GM21619 (cell line): ENCODE measurements around the gene STEAP4.
"Not testable (repeated sequence)": the region's sequence is repeated elsewhere in the genome, so short reads cannot be mapped to it uniquely, and the experiment has no call there.

Source experiments
- ATAC-seq: cut with Tn5 transposase; IDR thresholded peaks from one replicate; pipeline ENCODE4 v1.9.1; 2021; ENCODE audit not compliant: unreplicated experiment

The STEAP4 gene

DNA sequence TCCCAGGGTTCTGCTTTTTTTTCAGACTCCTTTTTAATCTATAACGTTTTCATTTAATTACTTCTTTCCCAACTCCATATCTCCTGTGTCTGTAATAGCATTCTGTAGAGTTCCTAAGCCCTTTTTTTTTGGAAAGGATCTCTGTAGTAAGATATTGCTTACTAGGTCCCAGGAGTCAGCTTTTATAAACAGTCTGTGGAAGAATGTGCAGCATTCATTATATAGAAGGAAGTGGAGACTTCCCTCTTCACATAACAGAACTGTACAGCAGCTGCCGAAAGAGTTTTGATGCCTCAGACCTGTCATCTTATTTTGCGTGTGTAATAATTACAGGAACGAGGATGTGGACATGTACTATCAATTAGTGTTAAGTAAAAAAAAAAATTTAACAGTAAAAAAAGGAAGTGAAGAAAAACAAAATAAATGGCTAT is 7.4 kb upstream of the STEAP4 start:
- no peak for ATAC-seq

DNA sequence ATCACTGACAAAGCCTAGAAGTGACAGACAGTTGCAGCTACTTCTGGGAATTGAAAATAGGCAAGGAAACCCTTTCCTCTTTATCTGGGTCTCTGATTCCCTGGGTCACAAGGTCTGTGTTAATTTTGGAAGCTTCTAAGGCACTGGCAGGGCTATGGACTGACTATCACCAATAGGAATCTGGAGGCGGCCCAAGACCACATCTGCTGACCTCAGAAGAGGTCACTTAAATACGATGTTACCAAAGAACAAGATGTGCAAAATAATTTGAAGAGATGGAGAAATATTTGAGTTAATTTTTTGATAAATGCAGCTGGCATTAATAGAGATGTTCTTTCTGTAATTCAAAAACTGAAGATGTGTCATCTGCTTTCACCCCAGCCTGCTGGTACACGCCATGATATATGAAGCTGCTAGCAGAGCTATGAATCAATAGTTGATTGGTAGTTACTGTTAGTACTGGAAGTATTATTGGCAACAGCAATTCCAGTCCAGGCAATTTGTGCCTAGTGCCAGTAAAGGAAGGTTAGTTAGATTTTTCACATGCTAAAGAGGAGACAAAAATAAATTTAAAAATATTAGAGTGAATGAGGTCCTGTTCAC is 5.5 kb upstream of the STEAP4 start:
- ATAC-seq, result no peak

DNA sequence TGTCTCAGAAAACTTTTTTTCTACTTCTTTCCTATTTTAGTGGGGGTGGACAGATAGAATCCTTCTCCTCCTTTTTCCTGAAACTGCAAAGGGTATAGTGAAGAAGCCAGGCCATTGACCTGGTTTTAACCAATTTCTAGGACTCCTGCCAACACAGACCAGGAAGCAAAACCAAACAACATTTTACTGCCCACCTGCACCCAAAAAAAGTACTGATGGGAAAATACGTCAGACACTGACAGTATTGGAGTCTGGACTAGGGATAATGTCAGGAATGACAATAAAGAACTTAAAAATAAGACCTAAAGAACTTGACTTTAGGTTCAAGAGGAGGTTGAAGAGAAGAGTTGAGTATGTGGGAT is 5.0 kb upstream of the STEAP4 start:
- ATAC-seq, result no peak

DNA sequence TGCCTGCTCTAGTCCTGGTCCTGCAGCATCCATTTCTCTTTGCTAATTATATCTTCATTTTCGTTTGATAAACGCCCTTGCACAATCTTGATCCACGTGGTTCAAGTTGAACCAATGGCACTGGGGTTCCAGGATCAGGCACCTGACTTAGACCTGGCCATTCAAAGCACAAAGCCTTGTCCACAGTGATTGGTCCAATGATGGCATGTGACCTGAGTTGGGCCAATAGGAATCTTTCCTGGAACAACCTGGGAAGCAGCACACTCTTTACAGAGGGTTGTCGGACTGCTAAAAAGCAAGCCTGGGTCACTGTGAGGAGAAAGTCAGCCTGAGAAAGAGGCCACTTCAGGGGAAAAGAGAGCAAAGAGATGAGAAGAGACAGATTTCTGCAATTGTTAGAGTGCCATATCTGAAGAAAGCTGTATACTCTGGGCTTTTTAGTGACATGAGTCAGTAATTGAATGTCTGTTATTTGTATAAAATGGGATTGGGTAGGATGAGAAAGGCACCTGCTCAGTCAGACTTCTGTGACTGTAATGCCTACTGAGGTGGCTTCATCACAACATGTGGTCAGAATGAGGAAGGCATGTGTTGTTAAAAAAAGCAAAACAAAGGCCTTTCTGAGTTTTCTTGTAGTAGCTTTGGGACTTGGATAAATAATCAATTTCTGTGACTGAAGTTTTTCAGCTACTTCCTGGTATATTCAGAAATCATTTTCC is 4.4 kb upstream of the STEAP4 start:
- ATAC-seq, result no peak

DNA sequence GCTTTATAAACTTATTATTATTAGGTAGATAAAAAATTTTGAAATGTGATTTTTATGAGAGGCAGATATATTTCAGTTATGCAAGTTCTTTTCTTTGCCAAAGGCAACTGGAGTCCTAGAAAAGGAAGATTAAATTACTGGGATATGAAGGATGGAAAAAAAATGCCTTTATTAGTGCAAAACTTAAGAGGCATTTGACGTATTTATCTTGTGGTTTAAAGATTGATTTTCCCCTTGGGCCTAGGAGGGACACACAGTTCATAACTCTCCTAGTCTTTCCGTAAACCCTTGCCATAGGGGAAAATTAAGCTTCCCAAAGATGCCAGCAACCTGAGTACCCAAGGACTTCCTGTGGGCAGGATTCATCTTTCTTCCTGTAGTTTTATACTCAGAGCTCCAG is 3.1 kb upstream of the STEAP4 start:
- no peak for ATAC-seq

DNA sequence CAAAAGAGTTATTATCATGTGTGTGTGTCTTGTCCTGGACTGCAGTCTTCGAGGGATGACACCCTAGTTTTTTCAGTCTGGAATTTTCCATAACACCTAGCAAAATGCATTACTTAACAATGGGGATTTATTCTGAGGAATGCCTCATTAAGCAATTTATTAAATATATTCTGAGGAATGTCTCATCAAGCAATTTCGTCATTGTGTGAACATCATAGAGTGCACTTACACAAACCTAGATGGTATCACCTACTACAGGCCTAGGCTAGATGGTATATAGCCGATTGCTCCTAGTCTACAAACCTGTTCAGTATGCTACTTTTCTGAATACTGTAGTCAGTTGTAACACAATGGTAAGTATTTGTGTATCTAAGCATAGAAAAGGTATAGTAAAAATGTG is 1.1 kb upstream of the STEAP4 start:
- no peak for ATAC-seq

DNA sequence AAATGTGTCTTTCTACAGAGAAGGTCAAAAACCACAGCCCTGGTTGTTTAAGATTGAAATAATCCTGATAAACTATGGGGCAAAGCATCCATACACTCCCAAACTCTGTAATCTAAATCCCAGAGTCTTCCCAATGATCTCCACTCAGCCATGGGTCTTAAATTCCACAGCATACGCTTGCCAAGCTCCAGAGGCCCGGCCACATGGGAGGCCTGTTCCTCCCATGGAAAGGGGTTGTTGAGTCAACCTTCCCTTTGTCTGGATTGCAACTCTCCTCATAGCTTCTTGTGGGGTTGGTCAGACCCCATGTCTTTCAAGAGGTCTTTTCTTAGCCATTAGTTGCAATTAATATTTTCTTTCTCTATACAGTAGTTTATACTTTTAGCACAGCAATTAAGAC is 718 bp upstream of the STEAP4 start:
- ATAC-seq, result no peak

DNA sequence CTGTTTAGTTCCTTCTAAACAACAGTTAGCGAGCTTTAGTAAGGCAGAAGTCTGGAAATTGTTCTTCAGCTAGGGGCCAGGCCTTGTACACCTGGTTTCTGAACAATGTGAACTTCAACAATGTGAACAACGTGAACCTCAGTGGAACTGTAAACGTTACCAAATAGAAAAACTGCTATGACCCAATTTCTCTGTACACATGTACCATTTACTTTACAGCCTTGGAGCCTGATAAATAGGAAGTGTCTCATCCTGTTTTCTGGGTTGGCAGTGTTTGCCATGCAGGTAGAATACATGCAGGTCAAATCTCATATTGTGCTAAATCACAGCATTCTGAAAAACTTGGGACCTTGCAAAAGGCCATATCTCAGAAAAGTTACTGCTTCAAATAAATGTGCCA is 1.6 kb downstream of the STEAP4 start:
- no peak for ATAC-seq

DNA sequence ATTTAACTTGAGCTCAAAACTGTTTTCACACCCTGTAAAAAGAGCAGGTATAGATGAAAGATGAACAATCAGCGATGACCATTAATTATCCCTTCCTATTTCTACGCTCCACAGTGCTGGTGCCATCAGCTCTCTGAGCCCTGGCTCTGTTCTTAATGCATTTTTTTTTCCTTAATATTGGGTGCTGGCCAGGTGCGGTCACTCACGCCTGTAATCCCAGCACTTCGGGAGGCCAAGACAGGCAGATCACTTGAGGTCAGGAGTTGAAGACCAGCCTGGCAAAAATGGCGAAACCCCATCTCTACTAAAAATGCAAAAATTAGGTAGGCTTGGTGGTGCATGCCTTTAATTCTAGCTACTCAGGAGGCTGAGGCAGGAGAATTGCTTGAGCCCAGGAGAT is 4.2 kb downstream of the STEAP4 start:
- no peak for ATAC-seq

DNA sequence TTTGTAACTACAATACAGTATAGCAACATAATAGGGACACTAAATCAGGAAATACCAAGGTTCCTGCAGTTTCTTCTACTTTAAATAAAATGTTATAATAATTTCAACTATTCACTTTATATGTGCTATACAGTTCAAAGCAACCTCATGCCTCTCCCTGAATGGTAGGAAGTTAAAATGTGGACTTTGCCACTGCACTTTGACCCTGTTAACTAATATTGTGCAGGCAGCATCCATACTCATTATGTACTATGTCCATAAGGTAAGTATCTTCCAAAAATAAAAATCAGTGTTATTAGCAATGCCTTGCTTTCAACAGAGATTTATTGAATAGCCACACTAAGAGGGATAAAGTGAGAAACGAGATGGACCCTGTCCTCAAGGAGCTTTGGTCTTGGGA is 4.8 kb downstream of the STEAP4 start:
- ATAC-seq, result no peak

DNA sequence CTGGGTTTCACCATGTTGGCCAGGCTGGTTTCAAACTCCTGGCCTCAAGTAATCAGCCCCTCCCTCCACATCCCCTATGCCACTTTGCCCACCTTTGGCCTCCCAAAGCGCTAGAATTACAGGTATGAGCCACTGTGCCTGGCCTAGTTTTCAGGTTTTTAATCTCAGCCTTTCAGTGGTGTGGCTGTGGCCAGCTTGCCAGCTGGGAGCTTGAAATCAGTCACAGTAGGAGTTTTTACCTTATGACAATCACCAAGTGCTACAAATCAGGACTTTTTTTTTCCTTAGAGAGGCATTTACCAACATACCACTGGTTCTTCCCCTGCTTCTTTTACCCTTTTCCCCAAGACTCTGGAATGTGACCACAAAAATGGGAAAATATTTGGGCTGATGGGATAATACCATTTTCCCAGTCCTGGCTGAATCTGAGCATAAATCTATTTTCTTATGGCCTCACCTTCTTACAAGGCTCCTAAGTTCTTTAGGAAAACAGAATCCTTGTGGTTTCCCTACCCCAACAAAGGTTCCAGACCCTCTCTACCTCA is 6.2 kb downstream of the STEAP4 start:
- ATAC-seq, result no peak

DNA sequence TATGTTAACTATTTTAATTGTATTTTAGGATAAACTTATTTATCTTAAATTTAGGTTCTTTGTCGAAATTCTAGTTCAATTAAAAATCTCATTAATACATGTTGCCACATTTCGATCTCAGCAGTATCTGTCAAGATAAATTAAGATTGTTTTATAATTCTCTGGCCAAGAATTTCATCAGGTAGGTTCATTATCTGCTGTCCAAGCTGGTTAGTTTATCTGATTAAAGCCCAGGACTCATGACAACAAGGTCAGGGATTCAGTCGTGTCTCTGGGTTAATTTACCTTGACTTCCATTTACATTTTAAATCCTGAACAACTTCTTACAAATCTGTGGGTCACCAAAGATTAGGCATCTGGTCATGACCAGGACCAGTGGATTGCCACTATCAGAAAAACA is 7.6 kb downstream of the STEAP4 start:
- no peak for ATAC-seq

DNA sequence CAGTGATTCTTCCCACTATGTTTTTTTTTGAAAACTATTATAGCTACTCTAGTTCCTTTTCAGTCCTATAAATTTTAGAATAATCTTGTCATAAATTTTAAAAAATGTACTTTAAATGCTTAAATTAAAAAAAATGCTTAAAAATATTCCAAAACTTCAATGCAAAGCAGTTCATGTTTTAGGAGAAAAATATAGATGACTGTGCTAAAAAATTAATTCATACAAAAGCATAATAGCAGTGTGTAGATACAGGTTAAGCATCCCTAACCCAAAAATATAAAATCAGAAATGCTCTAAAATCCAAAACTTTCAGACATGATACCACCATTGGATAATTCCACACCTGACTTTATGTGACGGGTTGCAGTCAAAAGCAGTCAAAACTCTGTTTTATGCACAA is 12.8 kb downstream of the STEAP4 start:
- ATAC-seq, result no peak

DNA sequence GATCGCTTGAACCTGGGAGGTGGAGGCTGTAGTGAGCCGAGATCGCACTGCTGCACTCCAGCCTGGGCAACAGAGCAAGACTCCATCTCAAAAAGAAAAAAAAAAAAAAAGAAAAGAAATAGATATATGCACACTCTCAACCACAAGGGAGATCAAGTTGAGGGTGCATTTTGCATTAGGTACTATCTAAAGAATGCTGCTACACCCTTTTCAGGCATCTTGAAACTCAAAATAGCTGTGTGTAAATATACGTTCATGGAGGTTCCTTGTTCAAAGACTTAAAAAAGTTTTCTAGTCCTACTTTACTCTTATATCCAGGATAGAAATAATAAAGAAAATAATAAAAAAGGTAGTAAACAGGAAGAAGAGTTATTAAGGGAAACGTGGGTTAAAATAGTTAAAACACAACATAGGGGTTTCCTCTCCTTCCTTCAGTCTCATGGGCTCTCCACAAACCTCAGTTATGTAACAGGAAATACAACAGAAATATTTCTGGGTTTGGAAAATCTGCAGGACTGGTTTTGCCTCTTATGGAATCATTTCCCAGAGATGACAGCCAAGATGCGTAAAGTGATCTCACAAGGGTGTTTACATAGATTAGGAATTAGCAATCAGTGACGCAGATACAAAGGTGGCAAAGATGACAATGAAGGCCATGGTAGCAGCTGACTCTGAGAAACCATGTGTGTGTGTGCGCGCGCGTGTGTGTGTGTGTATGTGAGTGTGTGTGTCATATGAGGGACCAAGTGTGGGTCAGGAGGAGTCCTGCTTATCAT is 15.1 kb downstream of the STEAP4 start:
- no peak for ATAC-seq

DNA sequence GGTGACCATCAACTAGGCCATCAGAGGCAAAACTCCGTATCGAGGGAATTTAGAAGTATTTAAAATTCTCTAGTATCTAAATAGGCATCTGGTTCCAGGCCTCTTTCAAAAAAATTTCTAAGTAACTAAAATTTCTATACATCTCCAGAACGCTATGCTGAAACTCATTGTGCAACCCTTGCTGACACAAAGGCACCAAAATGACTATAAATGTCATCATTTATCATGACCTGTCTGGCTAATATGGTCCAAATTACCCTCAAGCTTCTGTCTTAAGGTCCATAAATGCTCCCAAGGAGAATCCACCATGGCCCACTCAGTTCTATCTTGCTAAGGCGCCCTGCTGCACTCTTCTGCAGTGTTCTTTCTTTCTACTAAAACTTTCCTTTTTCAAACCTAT is 16.2 kb downstream of the STEAP4 start:
- ATAC-seq, result no peak

DNA sequence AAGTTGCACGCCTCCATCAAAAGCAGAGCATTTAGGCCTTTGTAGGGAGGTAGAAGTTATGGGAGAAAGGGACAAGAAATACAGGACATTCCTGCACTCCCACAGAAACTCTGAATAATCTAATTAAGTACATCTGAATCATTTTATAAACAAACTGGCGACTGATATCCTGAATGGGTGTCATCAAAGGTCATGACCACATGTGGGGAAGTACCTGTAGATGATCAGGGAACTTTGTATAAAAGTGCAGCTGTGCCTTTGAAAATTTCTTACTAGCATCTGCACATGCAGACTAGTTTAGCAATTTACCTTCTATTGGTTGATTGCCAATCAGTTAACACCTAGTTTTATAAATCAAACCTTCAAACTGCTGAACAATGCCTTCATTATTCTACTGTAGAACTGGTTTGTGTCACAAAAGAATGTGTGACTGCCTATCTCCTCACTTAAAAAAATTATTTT is 17.1 kb downstream of the STEAP4 start:
- no peak for ATAC-seq

DNA sequence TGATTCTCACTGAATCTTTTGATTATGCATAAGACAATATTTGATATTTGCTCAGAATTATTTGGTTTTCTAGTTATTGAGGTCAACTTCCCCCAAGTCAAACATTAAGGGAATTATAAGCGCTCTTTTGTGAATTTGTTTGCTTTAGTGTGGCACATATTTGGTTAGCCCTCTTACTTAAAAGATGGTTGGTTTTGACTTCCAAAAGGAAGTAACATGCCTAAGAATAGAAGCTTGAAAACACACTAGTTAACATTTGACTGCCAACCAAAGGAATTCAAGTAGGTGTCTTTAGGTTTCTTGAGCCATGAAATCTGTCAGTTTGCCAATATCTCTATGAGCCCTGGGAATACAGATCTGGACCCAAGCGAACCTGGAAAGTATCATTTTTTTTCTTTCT is 24.9 kb downstream of the STEAP4 start:
- no peak for ATAC-seq

DNA sequence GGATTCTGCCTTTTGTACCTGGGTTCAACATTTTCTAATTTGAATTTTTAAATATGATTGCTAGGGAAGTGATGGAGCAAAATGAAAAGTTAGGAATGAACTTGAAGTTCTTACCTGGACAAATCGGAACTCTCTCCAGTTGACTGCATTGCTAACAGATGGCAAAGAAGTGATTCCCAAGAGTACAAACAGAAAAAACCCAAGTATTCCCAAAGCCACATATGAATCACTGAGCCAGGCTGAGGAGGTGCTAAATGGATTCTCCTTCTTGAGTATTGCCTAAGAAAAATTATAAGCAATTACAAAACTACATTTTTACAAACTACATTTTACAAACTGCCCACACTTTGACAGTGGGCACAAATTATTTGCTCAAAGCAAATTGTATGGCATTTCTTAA is 25.9 kb downstream of the STEAP4 start:
- ATAC-seq, result no peak

DNA sequence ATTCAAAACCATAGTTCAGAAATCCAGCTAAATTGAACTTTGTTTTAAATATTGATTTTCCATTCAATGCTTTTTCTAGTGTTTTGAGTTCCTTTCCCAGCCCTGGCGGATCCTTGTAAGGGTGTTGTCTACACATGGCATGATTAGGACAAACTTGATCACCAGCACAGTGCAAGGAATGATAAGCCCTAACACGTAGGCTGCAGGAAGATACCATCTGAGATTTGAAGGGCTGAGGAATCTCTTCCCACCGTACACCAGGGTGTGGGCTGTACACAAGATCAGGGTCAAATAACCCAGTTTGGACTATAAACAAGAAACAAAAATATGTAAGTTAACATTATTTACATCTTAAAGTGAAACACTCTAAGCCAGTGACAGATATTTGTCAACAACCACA is 27.4 kb downstream of the STEAP4 start:
- ATAC-seq, result no peak

DNA sequence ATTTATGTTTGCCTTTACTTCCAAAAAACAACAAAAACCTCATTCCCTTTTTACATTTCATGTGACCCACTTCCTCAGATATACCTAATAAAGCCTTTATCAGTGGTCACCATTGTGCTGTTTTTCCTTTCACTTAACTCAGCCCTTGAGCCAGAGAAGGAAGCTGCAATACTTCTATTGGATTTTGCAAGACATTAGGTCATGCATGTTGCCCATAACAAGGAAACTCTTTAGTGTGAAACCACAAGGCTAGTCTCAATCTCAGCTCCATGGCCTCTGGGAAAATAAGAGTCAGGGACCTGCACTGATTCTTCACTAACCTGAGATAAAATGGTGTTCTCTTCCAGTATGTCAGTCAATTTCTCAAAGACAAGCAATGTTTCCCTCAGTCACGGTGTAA is 27.8 kb downstream of the STEAP4 start:
- ATAC-seq, result no peak

DNA sequence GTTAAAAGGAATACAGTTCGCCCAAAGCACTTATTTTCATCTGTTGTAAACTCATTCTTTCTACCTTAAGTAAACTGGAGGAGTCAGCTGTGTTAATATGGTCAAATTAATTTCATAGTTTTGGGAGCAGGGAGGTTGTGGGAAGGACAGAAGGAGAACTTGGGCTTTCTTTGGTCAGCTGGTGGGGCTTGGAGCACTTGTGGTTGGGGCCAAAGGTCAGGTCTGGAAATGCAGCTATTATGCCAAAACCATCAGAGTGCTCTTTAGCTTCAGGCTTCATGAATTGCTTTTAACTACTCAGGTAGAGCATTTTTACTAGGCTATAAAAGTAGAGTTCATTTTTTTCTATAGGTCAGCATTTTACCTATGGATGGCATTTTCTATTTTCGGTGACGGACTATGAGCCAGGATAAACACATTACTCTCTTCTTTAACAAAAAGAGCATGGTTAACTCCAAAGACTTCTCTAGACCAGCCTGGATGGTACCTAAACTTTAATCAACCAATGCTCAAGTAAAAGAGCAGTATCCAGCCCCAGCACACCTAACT is 30.0 kb downstream of the STEAP4 start:
- no peak for ATAC-seq

DNA sequence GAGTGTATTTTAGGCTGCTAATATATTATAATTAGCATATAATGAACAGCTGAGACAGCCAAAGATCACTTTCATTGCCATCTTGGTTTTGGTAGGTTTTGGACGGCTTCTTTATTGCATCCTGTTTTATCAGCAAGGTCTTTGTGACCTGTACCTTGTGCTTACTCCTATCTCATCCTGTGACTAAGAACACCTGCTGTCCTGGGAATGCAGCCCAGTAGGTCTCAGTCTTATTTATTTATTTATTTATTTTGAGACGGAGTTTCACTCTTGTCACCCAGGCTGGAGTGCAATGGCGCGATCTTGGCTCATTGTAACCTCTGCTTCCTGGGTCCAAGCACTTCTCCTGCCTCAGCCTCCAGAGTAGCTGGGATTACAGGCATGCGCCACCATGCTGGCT is 31.8 kb downstream of the STEAP4 start:
- ATAC-seq, result not testable (repeated sequence)
